Measurements from ENCODE around the gene ANO7.

- no peak for TF ChIP-seq ASH2L (IDR thresholded peaks at IDR 0.05; ENCODE audit: low read length)
- no peak for TF ChIP-seq CTCF (IDR thresholded peaks at IDR 0.05; ENCODE audit: control extremely low read depth in 1 of 3, insufficient read depth in 1 of 3, low read depth in 1 of 3, low read length in 3 of 3)
- no peak for TF ChIP-seq MAX (IDR thresholded peaks at IDR 0.05)
- no peak for TF ChIP-seq SP2 (IDR thresholded peaks at IDR 0.05; ENCODE audit: low read length)
- TF ChIP-seq RFX5 (IDR thresholded peaks at IDR 0.05; ENCODE audit: borderline replicate concordance, low read depth, low read length), result no peak
- TF ChIP-seq POLR2AphosphoS5 (IDR thresholded peaks at IDR 0.05; ENCODE audit: low read depth, low read length), result no peak
Observed at GRCh38 chr2:241213041-241213440, 24.6 kb downstream of the ANO7 start.
